ENCODE measurements around the gene PPP1R14D.

- TF ChIP-seq POLR2A (IDR thresholded peaks at IDR 0.05; ENCODE audit: borderline replicate concordance, extremely low read depth, insufficient read depth, insufficient read length) (no peak), CTCF (IDR thresholded peaks at IDR 0.05 in 2 of 3, conservative IDR thresholded peaks at IDR 0.05 in 1 of 3; ENCODE audit: borderline replicate concordance in 1 of 3, insufficient read depth in 1 of 3, low read depth in 2 of 3, low read length in 2 of 3) (no peak), TCF7L2 (IDR thresholded peaks at IDR 0.05; ENCODE audit: borderline replicate concordance, extremely low read depth, insufficient read depth, insufficient read length) (no peak), REST (IDR thresholded peaks at IDR 0.05; ENCODE audit: low read depth) (no peak), MAX (IDR thresholded peaks at IDR 0.05) (no peak), CBX3 (IDR thresholded peaks at IDR 0.05; ENCODE audit: low read depth) (no peak)
Observed at GRCh38 chr15:40789999-40790398, 38.5 kb downstream of the PPP1R14D start.

All from HCT116 (cell line).